Activated T-helper 1 cell treated with anti-CD3 and anti-CD28 coated beads, Interleukin-12 subunit alpha, Interleukin-12 subunit beta, Interleukin-2, Interleukin-4 antibody, amounts not matched to agents 30 ng/mL and 10 ng/mL and 1 ng/mL, durations not matched to agents 14 hours and 24 hours and 36 hours (primary cell): ENCODE data around the gene POLN. TPM values are rescaled to one million over a fixed set of nuclear protein-coding genes. Genes with fewer than 3 reads are reported as not detected.

Experiments used
- DNase-seq: peaks from one replicate; pipeline ENCODE4 v3.0.0; 2021; ENCODE audit warnings: low spot score
- H3K27ac Mint-ChIP-seq: one replicate; pipeline ENCODE4 v1.8.0; 2021; ENCODE audit warnings: mild to moderate bottlenecking, mixed read lengths
- H3K27me3 Mint-ChIP-seq: one replicate; pipeline ENCODE4 v1.8.0; 2022; ENCODE audit warnings: mild to moderate bottlenecking, moderate library complexity, mixed read lengths; ENCODE audit not compliant: insufficient read depth
- H3K36me3 Mint-ChIP-seq: one replicate; pipeline ENCODE4 v1.8.0; 2021; ENCODE audit warnings: low read depth, mixed read lengths
- H3K4me1 Mint-ChIP-seq: one replicate; pipeline ENCODE4 v1.8.0; 2021; ENCODE audit warnings: low read depth, mixed read lengths
- H3K4me3 Mint-ChIP-seq: one replicate; pipeline ENCODE4 v1.8.0; 2021; ENCODE audit warnings: mild to moderate bottlenecking, moderate library complexity, mixed read lengths
- H3K9me3 Mint-ChIP-seq: one replicate; pipeline ENCODE4 v1.8.0; 2021; ENCODE audit warnings: mixed read lengths
- intact Hi-C: fragments of 100-400 bp; cut with micrococcal nuclease; formaldehyde crosslinking; loops from one replicate; pipeline ENCODE4 v1.15.1; 2024
- total RNA-seq: library from RNA; stranded (reverse); gene quantifications from 2 replicates; pipeline ENCODE4 v1.2.3, GENCODE V29; 2022

The POLN gene
- total RNA-seq, 1 donor from 2014 or later = 3.5 TPM

- peaks cover 26% of the 10 kb centered on the region for H3K27me3 Mint-ChIP-seq
- intact Hi-C loops = no loop called here
- H3K4me3 Mint-ChIP-seq = no peak overlapping the region
- no peak for DNase-seq
- H3K36me3 Mint-ChIP-seq = no peaks in the 10 kb centered on the region
- H3K4me1 Mint-ChIP-seq = no peaks in the 10 kb centered on the region
- no peaks in the 10 kb centered on the region for H3K9me3 Mint-ChIP-seq
- H3K27ac Mint-ChIP-seq = no peak overlapping the region
Observed at GRCh38 chr4:2049811-2050210, 192.1 kb downstream of the POLN start.

- intact Hi-C loops = no loop called here
- no peak overlapping the region for H3K27ac Mint-ChIP-seq
- no peaks in the 10 kb centered on the region for H3K36me3 Mint-ChIP-seq
- no peaks in the 10 kb centered on the region for H3K4me1 Mint-ChIP-seq
- peaks cover 26% of the 10 kb centered on the region for H3K27me3 Mint-ChIP-seq
- no peak overlapping the region for H3K4me3 Mint-ChIP-seq
- no peak for DNase-seq
- H3K9me3 Mint-ChIP-seq = no peaks in the 10 kb centered on the region
Observed at GRCh38 chr4:2049381-2049780, 192.5 kb downstream of the POLN start.

- Mint-ChIP-seq H3K27me3 (peaks cover 22% of the 10 kb centered on the region), H3K36me3 (no peaks in the 10 kb centered on the region), H3K4me1 (no peaks in the 10 kb centered on the region), H3K27ac (no peak overlapping the region), H3K9me3 (no peaks in the 10 kb centered on the region), H3K4me3 (no peak overlapping the region)
- intact Hi-C loops = no loop called here
- no peak for DNase-seq
Observed at GRCh38 chr4:2048831-2049230, 193.1 kb downstream of the POLN start.

- no peak for DNase-seq
- H3K4me3 Mint-ChIP-seq = no peak overlapping the region
- intact Hi-C loops = no loop called here
- H3K27ac Mint-ChIP-seq = no peak overlapping the region
- no peaks in the 10 kb centered on the region for H3K36me3 Mint-ChIP-seq
- peaks cover 22% of the 10 kb centered on the region for H3K27me3 Mint-ChIP-seq
- no peaks in the 10 kb centered on the region for H3K4me1 Mint-ChIP-seq
- no peaks in the 10 kb centered on the region for H3K9me3 Mint-ChIP-seq
Observed at GRCh38 chr4:2047781-2048581, 193.9 kb downstream of the POLN start.

- H3K4me3 Mint-ChIP-seq = no peak overlapping the region
- intact Hi-C loops = no loop called here
- peaks cover 19% of the 10 kb centered on the region for H3K27me3 Mint-ChIP-seq
- H3K36me3 Mint-ChIP-seq = no peaks in the 10 kb centered on the region
- no peak overlapping the region for H3K27ac Mint-ChIP-seq
- no peaks in the 10 kb centered on the region for H3K9me3 Mint-ChIP-seq
- DNase-seq = no peak
- no peaks in the 10 kb centered on the region for H3K4me1 Mint-ChIP-seq
Observed at GRCh38 chr4:2047031-2047660, 194.8 kb downstream of the POLN start.

- DNase-seq = no peak
- no peak overlapping the region for H3K27ac Mint-ChIP-seq
- no peaks in the 10 kb centered on the region for H3K4me1 Mint-ChIP-seq
- no peaks in the 10 kb centered on the region for H3K9me3 Mint-ChIP-seq
- H3K4me3 Mint-ChIP-seq = no peak overlapping the region
- H3K36me3 Mint-ChIP-seq = no peaks in the 10 kb centered on the region
- intact Hi-C loops = no loop called here
- H3K27me3 Mint-ChIP-seq = peaks cover 14% of the 10 kb centered on the region
Observed at GRCh38 chr4:2046031-2046961, 195.6 kb downstream of the POLN start.

- H3K4me3 Mint-ChIP-seq = no peak overlapping the region
- intact Hi-C loops = no loop called here
- DNase-seq = no peak
- no peaks in the 10 kb centered on the region for H3K36me3 Mint-ChIP-seq
- H3K9me3 Mint-ChIP-seq = no peaks in the 10 kb centered on the region
- no peaks in the 10 kb centered on the region for H3K4me1 Mint-ChIP-seq
- H3K27ac Mint-ChIP-seq = no peak overlapping the region
- peaks cover 7% of the 10 kb centered on the region for H3K27me3 Mint-ChIP-seq
Observed at GRCh38 chr4:2045518-2045951, 196.4 kb downstream of the POLN start.

GRCh38 chr4:2044542-2045517, 197.1 kb downstream of the POLN start:
- no peaks in the 10 kb centered on the region for H3K9me3 Mint-ChIP-seq
- intact Hi-C loops = loop anchor here (5.0 kb wide), 3 partner anchors 127 to 702 kb away; no protein-coding TSS in a partner anchor
- H3K27ac Mint-ChIP-seq = no peak overlapping the region
- H3K4me1 Mint-ChIP-seq = peaks cover 4% of the 10 kb centered on the region
- H3K27me3 Mint-ChIP-seq = peaks cover 12% of the 10 kb centered on the region
- H3K4me3 Mint-ChIP-seq = no peak overlapping the region
- no peak for DNase-seq
- no peaks in the 10 kb centered on the region for H3K36me3 Mint-ChIP-seq

- peaks cover 7% of the 10 kb centered on the region for H3K4me1 Mint-ChIP-seq
- no peak overlapping the region for H3K27ac Mint-ChIP-seq
- peak overlapping the region; percentile 28 for H3K4me3 Mint-ChIP-seq
- intact Hi-C loops = loop anchor here (5.0 kb wide), 3 partner anchors 128 to 703 kb away; no protein-coding TSS in a partner anchor
- no peaks in the 10 kb centered on the region for H3K36me3 Mint-ChIP-seq
- H3K9me3 Mint-ChIP-seq = no peaks in the 10 kb centered on the region
- peaks cover 17% of the 10 kb centered on the region for H3K27me3 Mint-ChIP-seq
- no peak for DNase-seq
Observed at GRCh38 chr4:2044119-2044485, 197.8 kb downstream of the POLN start.

- peaks cover 7% of the 10 kb centered on the region for H3K4me1 Mint-ChIP-seq
- H3K27me3 Mint-ChIP-seq = peaks cover 22% of the 10 kb centered on the region
- H3K27ac Mint-ChIP-seq = no peak overlapping the region
- H3K4me3 Mint-ChIP-seq = peak overlapping the region; percentile 28
- no peaks in the 10 kb centered on the region for H3K36me3 Mint-ChIP-seq
- no peak for DNase-seq
- H3K9me3 Mint-ChIP-seq = no peaks in the 10 kb centered on the region
- intact Hi-C loops = loop anchor here (5.0 kb wide), 3 partner anchors 129 to 704 kb away; no protein-coding TSS in a partner anchor
Observed at GRCh38 chr4:2043396-2044118, 198.4 kb downstream of the POLN start.

GRCh38 chr4:2042947-2043395, 198.9 kb downstream of the POLN start:
- Mint-ChIP-seq H3K36me3 (no peaks in the 10 kb centered on the region), H3K27ac (peak overlapping the region; percentile 40), H3K4me3 (peak overlapping the region; percentile 80), H3K27me3 (peaks cover 26% of the 10 kb centered on the region), H3K9me3 (no peaks in the 10 kb centered on the region), H3K4me1 (peaks cover 7% of the 10 kb centered on the region)
- DNase-seq = no peak
- intact Hi-C loops = loop anchor here (1.0 to 5.0 kb wide), 4 partner anchors 34 to 704 kb away; no protein-coding TSS in a partner anchor
